T follicular helper cell (primary cell): ENCODE data around the gene GSTP1.
"Not testable (repeated sequence)": the region's sequence is repeated elsewhere in the genome, so short reads cannot be mapped to it uniquely, and the experiment has no call there.

Experiments used
- DNase-seq: peaks from one replicate; pipeline ENCODE4 v3.0.0-alpha.2; 2020; ENCODE audit warnings: low read depth

Gene GSTP1

GRCh38 chr11:67614730-67615714 is 31.4 kb downstream of the GSTP1 start:
- no peak for DNase-seq

GRCh38 chr11:67615728-67616430 is 32.3 kb downstream of the GSTP1 start:
- no peak for DNase-seq

- DNase-seq, result no peak
Observed at GRCh38 chr11:67616431-67617242, 33.0 kb downstream of the GSTP1 start.

GRCh38 chr11:67617243-67617953 is 33.8 kb downstream of the GSTP1 start:
- no peak for DNase-seq

GRCh38 chr11:67618901-67619659 is 35.5 kb downstream of the GSTP1 start:
- DNase-seq, result not testable (repeated sequence)

GRCh38 chr11:67619683-67620618 is 36.3 kb downstream of the GSTP1 start:
- DNase-seq, result not testable (repeated sequence)

- DNase-seq, result not testable (repeated sequence)
Observed at GRCh38 chr11:67620621-67621020, 37.0 kb downstream of the GSTP1 start.

GRCh38 chr11:67621928-67622327 is 38.3 kb downstream of the GSTP1 start:
- not testable (repeated sequence) for DNase-seq

- not testable (repeated sequence) for DNase-seq
Observed at GRCh38 chr11:67622905-67623304, 39.3 kb downstream of the GSTP1 start.

- DNase-seq, result not testable (repeated sequence)
Observed at GRCh38 chr11:67623795-67624194, 40.2 kb downstream of the GSTP1 start.

GRCh38 chr11:67626131-67626833 is 42.7 kb downstream of the GSTP1 start:
- DNase-seq, result not testable (repeated sequence)

GRCh38 chr11:67626970-67627369 is 43.4 kb downstream of the GSTP1 start:
- DNase-seq, result no peak

- DNase-seq, result no peak
Observed at GRCh38 chr11:67627441-67627811, 43.8 kb downstream of the GSTP1 start.

GRCh38 chr11:67627812-67628624 is 44.4 kb downstream of the GSTP1 start:
- no peak for DNase-seq

GRCh38 chr11:67628710-67629385 is 45.2 kb downstream of the GSTP1 start:
- DNase-seq, result no peak

GRCh38 chr11:67629386-67630227 is 46.0 kb downstream of the GSTP1 start, which contains the start of gene NUDT8:
Gene NUDT8 (minus strand): TSS chr11:67629937. CDS start chr11:67629911, 26 bp downstream.
- DNase-seq, result peak; percentile 80
